ENCODE measurements around the gene TRAM2.

TRAM2 gene

GRCh38 chr6:52595000-52595795 lies 18.3 kb upstream of the TRAM2 start:
- peak; percentile 86 for DNase-seq (ENCODE audit: low read depth)
- no peak for TF ChIP-seq CTCF (conservative IDR thresholded peaks at IDR 0.05; ENCODE audit: low read depth, low read length)
- H3K4me3 ChIP-seq (ENCODE audit: low read length) = peak overlapping the region; percentile 16

GRCh38 chr6:52594221-52594620 lies 17.4 kb upstream of the TRAM2 start:
- H3K4me3 ChIP-seq (ENCODE audit: low read length) = no peak overlapping the region
- TF ChIP-seq CTCF (conservative IDR thresholded peaks at IDR 0.05; ENCODE audit: low read depth, low read length) = no peak
- DNase-seq (ENCODE audit: low read depth) = no peak

GRCh38 chr6:52591832-52592231 lies 15.0 kb upstream of the TRAM2 start:
- no peak overlapping the region for H3K4me3 ChIP-seq (ENCODE audit: low read length)
- no peak for TF ChIP-seq CTCF (conservative IDR thresholded peaks at IDR 0.05; ENCODE audit: low read depth, low read length)

GRCh38 chr6:52590152-52590891 lies 13.5 kb upstream of the TRAM2 start:
- TF ChIP-seq CTCF (conservative IDR thresholded peaks at IDR 0.05; ENCODE audit: low read depth, low read length) = no peak
- no peak for DNase-seq (ENCODE audit: low read depth)
- H3K4me3 ChIP-seq (ENCODE audit: low read length) = no peak overlapping the region

More at GRCh38 chr6:52591832-52592231, 15.0 kb upstream of the TRAM2 start:
- no peak for DNase-seq (ENCODE audit: low read depth)

- no peak for DNase-seq (ENCODE audit: low read depth)
- no peak for TF ChIP-seq CTCF (conservative IDR thresholded peaks at IDR 0.05; ENCODE audit: low read depth, low read length)
- no peak overlapping the region for H3K4me3 ChIP-seq (ENCODE audit: low read length)
These were observed 11.8 kb upstream of the TRAM2 start for GRCh38 chr6:52588710-52589091.

GRCh38 chr6:52588087-52588709 lies 11.3 kb upstream of the TRAM2 start:
- H3K4me3 ChIP-seq (ENCODE audit: low read length) = no peak overlapping the region
- no peak for DNase-seq (ENCODE audit: low read depth)
- no peak for TF ChIP-seq CTCF (conservative IDR thresholded peaks at IDR 0.05; ENCODE audit: low read depth, low read length)

All from retinal pigment epithelial cell (primary cell).